PC-3 (cell line): ENCODE measurements around the gene PTGR2. TPM values are rescaled to one million over a fixed set of nuclear protein-coding genes. Genes with fewer than 3 reads are reported as not detected.
A peak's percentile ranks its signal among the peaks of the same experiment; 100 is the strongest.

Experiments
- ATAC-seq: fragments of 200-7000 bp; cut with Tn5 transposase; 2 replicates; pipeline ENCODE4 v1.9.1; 2020; ENCODE audit warnings: mild to moderate bottlenecking, moderate library complexity
- BruUV-seq: library from RNA; stranded (reverse); fragments of 400-500 nt; replicated peaks from 2 replicates; lab custom pipeline; 2021; lab: Mats Ljungman, UMichigan
- CTCF ChIA-PET: fragments of 300-600 bp; sonication (Branson Sonifier 250); formaldehyde crosslinking; loops from one replicate; lab custom pipeline; 2022; ENCODE audit warnings: antibody characterized with exemption; lab: Charles Lee
- POLR2A ChIA-PET: fragments of 300-600 bp; sonication (Branson Sonifier 250); formaldehyde crosslinking; loops from one replicate; lab custom pipeline; 2022; ENCODE audit warnings: antibody characterized with exemption; ENCODE audit not compliant: unreplicated experiment; lab: Charles Lee
- DNase-seq: peaks from one replicate; pipeline ENCODE4 v3.0.0-alpha.2; 2015
- H2AFZ ChIP-seq: fragments of 300-600 bp; sonication (generic); 2 replicates; pipeline ENCODE4 v1.6.0; 2016; ENCODE audit warnings: antibody characterized with exemption, low read length
- H3F3A ChIP-seq: fragments of 300-600 bp; sonication (generic); one replicate; pipeline ENCODE4 v1.6.0; 2017; ENCODE audit warnings: antibody characterized with exemption, low read length, control low read depth, mild to moderate bottlenecking; ENCODE audit not compliant: unreplicated experiment
- H3K27ac ChIP-seq: fragments of 300-600 bp; sonication (generic); 2 replicates; pipeline ENCODE4 v1.5.1; 2016; ENCODE audit warnings: mild to moderate bottlenecking, low read length
- H3K27me3 ChIP-seq: fragments of 300-600 bp; sonication (generic); 2 replicates; pipeline ENCODE4 v1.6.1; 2016; ENCODE audit warnings: low read length, mixed read lengths
- H3K36me3 ChIP-seq: fragments of 300-600 bp; sonication (generic); 2 replicates; pipeline ENCODE4 v1.6.1; 2016; ENCODE audit warnings: low read depth, mixed run types, low read length, mixed read lengths
- H3K4me1 ChIP-seq: fragments of 300-600 bp; sonication (generic); 2 replicates; pipeline ENCODE4 v1.5.1; 2016; ENCODE audit warnings: low read length; ENCODE audit not compliant: insufficient read depth
- H3K4me2 ChIP-seq: fragments of 300-600 bp; sonication (generic); 2 replicates; pipeline ENCODE4 v1.6.0; 2016; ENCODE audit warnings: low read length
- H3K4me3 ChIP-seq: fragments of 300-600 bp; sonication (generic); 2 replicates; pipeline ENCODE4 v1.5.1; 2016; ENCODE audit warnings: mild to moderate bottlenecking, low read length, mixed read lengths
- H3K79me2 ChIP-seq: fragments of 300-600 bp; sonication (generic); 2 replicates; pipeline ENCODE4 v1.6.1; 2017; ENCODE audit warnings: low read length, mixed read lengths
- H3K9ac ChIP-seq: fragments of 300-600 bp; sonication (generic); 2 replicates; pipeline ENCODE4 v1.6.0; 2016; ENCODE audit warnings: mild to moderate bottlenecking, low read length
- H3K9me2 ChIP-seq: fragments of 300-600 bp; sonication (generic); replicated peaks from 2 replicates; pipeline ENCODE4 v1.6.1; 2016; ENCODE audit warnings: mixed run types, low read length, mixed read lengths
- H3K9me3 ChIP-seq: fragments of 300-600 bp; sonication (generic); 2 replicates; pipeline ENCODE4 v1.6.1; 2016; ENCODE audit warnings: low read length, mixed read lengths
- H4K20me1 ChIP-seq: fragments of 300-600 bp; sonication (generic); 2 replicates; pipeline ENCODE4 v1.6.1; 2016; ENCODE audit warnings: low read length, mixed read lengths
- CTCF ChIP-seq: fragments of 300-600 bp; sonication (generic); conservative IDR thresholded peaks from 2 replicates; pipeline ENCODE4 v1.5.1; 2017; ENCODE audit warnings: antibody characterized with exemption, low read depth, mild to moderate bottlenecking, low read length
- EZH2 ChIP-seq: fragments of 300-600 bp; sonication (generic); IDR thresholded peaks from one replicate; pipeline ENCODE4 v1.6.1; 2017; ENCODE audit warnings: antibody characterized with exemption, mild to moderate bottlenecking, low read length; ENCODE audit not compliant: unreplicated experiment
- EZH2phosphoT487 ChIP-seq: fragments of 300-600 bp; sonication (generic); IDR thresholded peaks from 2 replicates; pipeline ENCODE4 v1.6.1; 2018; ENCODE audit warnings: mild to moderate bottlenecking, antibody characterized with exemption, low read length, borderline replicate concordance
- intact Hi-C: fragments of 100-400 bp; cut with micrococcal nuclease; formaldehyde crosslinking; loops from 2 replicates; pipeline ENCODE4 v1.9.0; 2023
- total RNA-seq: library from RNA; depleted of rRNA; stranded (reverse); fragments of >200 nt; gene quantifications from 2 replicates; pipeline ENCODE4 v1.2.3, GENCODE V29; 2014

PTGR2 gene
- total RNA-seq, 1 experiment from 2014 or later = 6.2 TPM

- no peaks in the 10 kb centered on the region for H3K27me3 ChIP-seq
- intact Hi-C loops = no loop called here
- H3K4me3 ChIP-seq = no peak overlapping the region
- ATAC-seq (no peak), DNase-seq (no peak)
- H3K27ac ChIP-seq = no peak overlapping the region
- H3K36me3 ChIP-seq = no peaks in the 10 kb centered on the region
- no peaks in the 10 kb centered on the region for H3K9me3 ChIP-seq
- CTCF ChIA-PET = no interaction called here
- no peaks in the 10 kb centered on the region for H3K9me2 ChIP-seq
- no peaks in the 10 kb centered on the region for H4K20me1 ChIP-seq
- no peak overlapping the region for H3K9ac ChIP-seq
- BruUV-seq = no TSS peak
- H3K4me2 ChIP-seq = no peak overlapping the region
- peaks cover 19% of the 10 kb centered on the region for H3K4me1 ChIP-seq
- H3K79me2 ChIP-seq = no peaks in the 10 kb centered on the region
- H2AFZ ChIP-seq = no peak overlapping the region
- no peaks in the 10 kb centered on the region for H3F3A ChIP-seq
- POLR2A ChIA-PET = no interaction called here
- TF ChIP-seq EZH2phosphoT487 (no peak), CTCF (no peak), EZH2 (no peak)
Measured at GRCh38 chr14:73818821-73819220, 32.8 kb upstream of the PTGR2 start.

- intact Hi-C loops = no loop called here
- H3F3A ChIP-seq = no peaks in the 10 kb centered on the region
- H3K9me3 ChIP-seq = no peaks in the 10 kb centered on the region
- no TSS peak for BruUV-seq
- H3K79me2 ChIP-seq = no peaks in the 10 kb centered on the region
- no peaks in the 10 kb centered on the region for H3K9me2 ChIP-seq
- H2AFZ ChIP-seq = no peak overlapping the region
- no peak for DNase-seq
- TF ChIP-seq EZH2 (no peak), CTCF (no peak), EZH2phosphoT487 (no peak)
- no peak for ATAC-seq
- H3K36me3 ChIP-seq = no peaks in the 10 kb centered on the region
- H3K9ac ChIP-seq = no peak overlapping the region
- H3K4me1 ChIP-seq = peaks cover 36% of the 10 kb centered on the region
- no peaks in the 10 kb centered on the region for H3K27me3 ChIP-seq
- H3K27ac ChIP-seq = no peak overlapping the region
- H4K20me1 ChIP-seq = no peaks in the 10 kb centered on the region
- H3K4me3 ChIP-seq = no peak overlapping the region
- ChIA-PET CTCF (no interaction called here), POLR2A (no interaction called here)
- no peak overlapping the region for H3K4me2 ChIP-seq
Measured at GRCh38 chr14:73820631-73821030, 31.0 kb upstream of the PTGR2 start.

- TF ChIP-seq EZH2phosphoT487 (no peak), CTCF (no peak), EZH2 (no peak)
- Histone ChIP-seq H3K9me3 (no peaks in the 10 kb centered on the region), H2AFZ (no peak overlapping the region), H4K20me1 (no peaks in the 10 kb centered on the region), H3K4me1 (peaks cover 36% of the 10 kb centered on the region), H3K4me3 (no peak overlapping the region), H3K9me2 (no peaks in the 10 kb centered on the region), H3K27me3 (no peaks in the 10 kb centered on the region), H3K4me2 (peak overlapping the region; percentile 63), H3K9ac (no peak overlapping the region), H3K27ac (peak overlapping the region; percentile 44), H3F3A (no peaks in the 10 kb centered on the region), H3K79me2 (no peaks in the 10 kb centered on the region), H3K36me3 (no peaks in the 10 kb centered on the region)
- POLR2A ChIA-PET = interaction anchor here (0.6 to 0.7 kb wide), 2 partner anchors 25 to 81 kb away, joined by 3 to 4 read pairs; no protein-coding TSS in a partner anchor
- DNase-seq = peak; percentile 70
- CTCF ChIA-PET = interaction anchor here (0.6 kb wide), 2 partner anchors 35 to 93 kb away, joined by 3 read pairs; no protein-coding TSS in a partner anchor
- intact Hi-C loops = no loop called here
- no TSS peak for BruUV-seq
- ATAC-seq = peak; percentile 80
Measured at GRCh38 chr14:73823339-73823885, 28.2 kb upstream of the PTGR2 start.
